T-cell (primary cell): ENCODE results near the gene TEX51. TPM values are rescaled to one million over a fixed set of nuclear protein-coding genes. Genes with fewer than 3 reads are reported as not detected.

ENCODE experiments used
- ATAC-seq, 4 experiments: fragments of 200-7000 bp in 3 of 4; fragments of 150-1000 bp in 1 of 4; cut with Tn5 transposase; replicated peaks in 1 of 4; 1 replicate in 3 of 4; 2 replicates in 1 of 4; pipeline ENCODE4 v1.10.0; 2021; ENCODE audit warnings: moderate library complexity in 3 of 4, mild to moderate bottlenecking in 2 of 4, moderate number of reproducible peaks in 1 of 4
- CTCF ChIA-PET, 2 donors: fragments of 300-600 bp; sonication (Branson Sonifier 250); formaldehyde crosslinking; loops; one replicate each; lab custom pipeline; 2022; ENCODE audit warnings: antibody characterized with exemption in 2 of 2; lab: Charles Lee
- POLR2A ChIA-PET, 2 donors: fragments of 300-600 bp; sonication (Branson Sonifier 250); formaldehyde crosslinking; loops; one replicate each; lab custom pipeline; 2022; ENCODE audit warnings: antibody characterized with exemption in 2 of 2; lab: Charles Lee
- DNase-seq, 35 experiments: peaks; one replicate each; pipeline versions ENCODE4 v3.0.0 to v3.0.0-alpha.2; 2013 to 2023
- H3K27ac ChIP-seq: one replicate; pipeline ENCODE4 v1.5.1; 2013; ENCODE audit warnings: low read length
- H3K27me3 ChIP-seq, 2 experiments: replicated peaks in 1 of 2; 1 replicate in 1 of 2; 2 replicates in 1 of 2; pipeline versions ENCODE4 v1.6.1 to v1.7.0; 2013; ENCODE audit warnings: low read length in 1 of 2, mixed read lengths in 1 of 2; ENCODE audit not compliant: control insufficient read depth in 2 of 2, insufficient read depth in 2 of 2; ENCODE audit errors: extremely low read depth in 1 of 2
- H3K36me3 ChIP-seq, 2 donors: 1 replicate in 1 of 2; 2 replicates in 1 of 2; pipeline versions ENCODE4 v1.6.1 to v1.7.0; 2013; ENCODE audit warnings: low read length in 1 of 2; ENCODE audit not compliant: control insufficient read depth in 2 of 2, insufficient read depth in 1 of 2; ENCODE audit errors: extremely low read depth in 1 of 2
- H3K4me1 ChIP-seq, 2 experiments: 1 replicate in 1 of 2; 2 replicates in 1 of 2; pipeline versions ENCODE4 v1.6.1 to v1.7.0; 2013; ENCODE audit warnings: low read length in 2 of 2, mixed read lengths in 1 of 2; ENCODE audit not compliant: insufficient read depth in 2 of 2, control insufficient read depth in 1 of 2; ENCODE audit errors: extremely low read depth in 1 of 2
- H3K4me3 ChIP-seq, 2 donors: 1 replicate in 1 of 2; 2 replicates in 1 of 2; pipeline versions ENCODE4 v1.5.1 to v1.7.0; 2013; ENCODE audit warnings: mild to moderate bottlenecking in 2 of 2, low read length in 1 of 2, moderate library complexity in 1 of 2; ENCODE audit not compliant: control insufficient read depth in 1 of 2; ENCODE audit errors: extremely low read depth in 1 of 2
- H3K9me3 ChIP-seq: 2 replicates; pipeline ENCODE4 v1.7.0; 2013
- H3K27ac Mint-ChIP-seq, 2 donors: one replicate each; pipeline ENCODE4 v1.8.0; 2020 to 2021; ENCODE audit warnings: mild to moderate bottlenecking in 2 of 2, mixed read lengths in 2 of 2
- H3K27me3 Mint-ChIP-seq, 2 donors: one replicate each; pipeline ENCODE4 v1.8.0; 2021 to 2022; ENCODE audit warnings: mixed read lengths in 2 of 2
- H3K36me3 Mint-ChIP-seq: one replicate; pipeline ENCODE4 v1.8.0; 2021; ENCODE audit warnings: mixed read lengths
- H3K4me1 Mint-ChIP-seq, 3 donors: one replicate each; pipeline ENCODE4 v1.8.0; 2020 to 2022; ENCODE audit warnings: mixed read lengths in 3 of 3, mild to moderate bottlenecking in 1 of 3
- H3K4me3 Mint-ChIP-seq, 3 donors: one replicate each; pipeline ENCODE4 v1.8.0; 2020 to 2022; ENCODE audit warnings: mild to moderate bottlenecking in 3 of 3, mixed read lengths in 3 of 3, moderate library complexity in 3 of 3
- H3K9me3 Mint-ChIP-seq, 3 donors: one replicate each; pipeline ENCODE4 v1.8.0; 2020 to 2022; ENCODE audit warnings: mixed read lengths in 3 of 3
- WGBS: methylation state at CpG from one replicate; pipeline ENCODE4 v1.1.5; 2013; ENCODE audit warnings: missing lambda C conversion rate; ENCODE audit not compliant: insufficient coverage; 5-methylcytosine and 5-hydroxymethylcytosine counted together
- total RNA-seq, 35 experiments: library from RNA in 6 of 35; stranded (reverse) in 6 of 35; fragments of 120-200 nt in 1 of 35; gene quantifications; one replicate each; pipeline versions ENCODE4 v1.2.1 to v1.2.4 and lab custom pipeline; 2013 to 2026

The TEX51 gene
- total RNA-seq, 5 donors from 2014 or later (not counting 1 experiment from before 2014, with no cell fraction given): not detected

GRCh38 chr2:126852361-126852760 is 46.3 kb upstream of the TEX51 start:
- POLR2A ChIA-PET: no interaction called here
- Histone ChIP-seq H3K27ac (no peak overlapping the region), H3K4me1 (no peaks in the 10 kb centered on the region), H3K27me3 (peaks cover 0 to 25% of the 10 kb centered on the region in 2 experiments), H3K4me3 (no peak overlapping the region), H3K9me3 (no peaks in the 10 kb centered on the region), H3K36me3 (no peaks in the 10 kb centered on the region)
- Mint-ChIP-seq H3K36me3 (no peaks in the 10 kb centered on the region), H3K4me1 (no peaks in the 10 kb centered on the region), H3K4me3 (no peak overlapping the region), H3K27me3 (peaks cover 2 to 9% of the 10 kb centered on the region in 2 donors), H3K9me3 (no peaks in the 10 kb centered on the region), H3K27ac (no peak overlapping the region)
- DNase-seq (no peak), ATAC-seq (no peak)
- WGBS: 17% methylated on average over 1 of the region's 1 CpG
- CTCF ChIA-PET: no interaction called here

DNA sequence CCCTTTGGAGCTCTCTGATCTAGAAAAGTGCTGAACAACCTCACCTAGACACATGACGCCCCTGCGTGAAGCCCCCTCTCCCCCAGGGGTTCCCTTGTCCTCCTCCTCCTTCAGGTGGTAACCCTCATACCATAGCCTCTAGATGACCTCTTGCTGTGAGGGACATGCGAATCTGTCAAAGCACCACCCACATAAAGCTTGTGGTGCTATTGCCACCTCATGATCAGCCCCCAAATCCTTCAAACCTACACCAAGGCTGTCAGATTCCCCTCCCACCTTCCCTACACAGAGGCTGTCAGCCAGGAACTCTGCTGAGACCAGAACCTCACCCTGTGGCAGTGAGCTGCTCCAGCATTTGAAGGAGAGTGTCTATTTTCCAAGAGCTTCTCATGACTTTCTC is 43.1 kb upstream of the TEX51 start:
- no peaks in the 10 kb centered on the region for H3K9me3 ChIP-seq
- H3K27me3 ChIP-seq: peaks cover 2 to 33% of the 10 kb centered on the region in 2 experiments
- no peaks in the 10 kb centered on the region for H3K4me1 ChIP-seq
- Mint-ChIP-seq H3K4me1 (no peaks in the 10 kb centered on the region), H3K9me3 (no peaks in the 10 kb centered on the region), H3K27ac (no peak overlapping the region), H3K27me3 (peaks cover 13 to 17% of the 10 kb centered on the region in 2 donors), H3K36me3 (no peaks in the 10 kb centered on the region), H3K4me3 (no peak overlapping the region)
- POLR2A ChIA-PET: no interaction called here
- CTCF ChIA-PET: no interaction called here
- DNase-seq: no peak
- H3K4me3 ChIP-seq: no peak overlapping the region
- H3K27ac ChIP-seq: no peak overlapping the region
- ATAC-seq: no peak
- no peaks in the 10 kb centered on the region for H3K36me3 ChIP-seq
- 40% methylated on average over 3 of the region's 3 CpGs for WGBS

DNA sequence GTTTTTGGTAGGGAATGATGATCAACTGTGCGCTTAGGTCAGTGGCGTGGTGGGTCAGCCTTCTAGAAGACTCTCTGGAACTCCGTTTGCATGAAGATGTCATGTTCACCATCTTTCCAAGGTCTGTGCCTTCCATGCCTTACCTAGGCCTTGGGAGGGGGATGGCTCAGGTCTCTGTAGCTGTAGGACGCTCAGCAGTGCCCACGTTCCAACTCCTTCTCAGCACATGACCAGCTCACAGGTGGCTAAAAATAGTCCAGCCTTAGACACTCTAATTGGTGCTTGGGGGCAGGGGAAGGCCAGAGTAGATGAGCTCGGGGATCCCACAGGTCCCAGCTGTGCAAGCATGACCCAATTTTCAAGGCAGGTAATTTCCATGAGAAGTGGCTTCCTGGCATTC is 42.3 kb upstream of the TEX51 start:
- no peak for DNase-seq
- H3K4me1 ChIP-seq: no peaks in the 10 kb centered on the region
- POLR2A ChIA-PET: no interaction called here
- WGBS: no CpG with 5 or more reads among the region's 6 CpGs
- no peaks in the 10 kb centered on the region for H3K9me3 Mint-ChIP-seq
- no peaks in the 10 kb centered on the region for H3K36me3 ChIP-seq
- no peaks in the 10 kb centered on the region for H3K4me1 Mint-ChIP-seq
- H3K36me3 Mint-ChIP-seq: no peaks in the 10 kb centered on the region
- no peak for ATAC-seq
- peaks cover 13 to 15% of the 10 kb centered on the region in 2 donors for H3K27me3 Mint-ChIP-seq
- H3K27me3 ChIP-seq: peaks cover 2 to 29% of the 10 kb centered on the region in 2 experiments
- no peak overlapping the region for H3K4me3 ChIP-seq
- no peak overlapping the region for H3K4me3 Mint-ChIP-seq
- no peaks in the 10 kb centered on the region for H3K9me3 ChIP-seq
- CTCF ChIA-PET: no interaction called here
- no peak overlapping the region for H3K27ac ChIP-seq
- no peak overlapping the region for H3K27ac Mint-ChIP-seq

DNA sequence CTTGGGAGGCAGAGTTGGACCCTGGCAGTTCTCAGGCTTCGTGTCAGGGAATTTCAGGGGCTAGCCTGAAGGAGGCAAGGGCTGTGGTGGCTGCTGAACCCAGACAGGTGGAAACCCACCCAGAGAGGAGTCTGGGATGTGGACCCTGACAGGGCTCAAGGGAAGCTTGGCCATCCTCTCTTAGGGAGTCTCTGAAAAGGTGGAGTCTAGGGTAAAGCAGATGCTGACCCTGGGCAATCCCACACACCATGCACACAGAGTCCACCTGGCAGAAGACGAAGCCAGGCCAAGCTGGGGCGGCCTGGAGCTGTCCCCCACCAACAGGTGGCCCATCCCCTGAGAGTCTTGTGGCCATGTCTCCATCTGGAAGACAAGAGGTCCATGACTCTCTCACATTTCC is 41.2 kb upstream of the TEX51 start:
- H3K4me1 ChIP-seq: no peaks in the 10 kb centered on the region
- Mint-ChIP-seq H3K27me3 (peaks cover 13 to 15% of the 10 kb centered on the region in 2 donors), H3K4me1 (no peaks in the 10 kb centered on the region), H3K27ac (no peak overlapping the region), H3K4me3 (no peak overlapping the region), H3K36me3 (no peaks in the 10 kb centered on the region), H3K9me3 (no peaks in the 10 kb centered on the region)
- ATAC-seq (no peak), DNase-seq (no peak)
- H3K36me3 ChIP-seq: no peaks in the 10 kb centered on the region
- H3K9me3 ChIP-seq: no peaks in the 10 kb centered on the region
- CTCF ChIA-PET: no interaction called here
- WGBS: 62% methylated on average over 3 of the region's 3 CpGs
- H3K27ac ChIP-seq: no peak overlapping the region
- POLR2A ChIA-PET: no interaction called here
- no peak overlapping the region for H3K4me3 ChIP-seq
- H3K27me3 ChIP-seq: peaks cover 2 to 22% of the 10 kb centered on the region in 2 experiments

GRCh38 chr2:126858013-126858412 is 40.7 kb upstream of the TEX51 start:
- no peak for DNase-seq
- H3K9me3 Mint-ChIP-seq: no peaks in the 10 kb centered on the region
- H3K27ac Mint-ChIP-seq: no peak overlapping the region
- POLR2A ChIA-PET: no interaction called here
- H3K27me3 ChIP-seq: peaks cover 2 to 25% of the 10 kb centered on the region in 2 experiments
- no peaks in the 10 kb centered on the region for H3K9me3 ChIP-seq
- H3K27ac ChIP-seq: no peak overlapping the region
- no peak overlapping the region for H3K4me3 Mint-ChIP-seq
- ATAC-seq: no peak
- CTCF ChIA-PET: no interaction called here
- no peaks in the 10 kb centered on the region for H3K4me1 ChIP-seq
- H3K27me3 Mint-ChIP-seq: peaks cover 15 to 18% of the 10 kb centered on the region in 2 donors
- no peak overlapping the region for H3K4me3 ChIP-seq
- H3K36me3 ChIP-seq: no peaks in the 10 kb centered on the region
- no peaks in the 10 kb centered on the region for H3K4me1 Mint-ChIP-seq
- no peaks in the 10 kb centered on the region for H3K36me3 Mint-ChIP-seq
- WGBS: 70% methylated on average over 3 of the region's 4 CpGs

- no peak overlapping the region for H3K27ac Mint-ChIP-seq
- no peaks in the 10 kb centered on the region for H3K9me3 Mint-ChIP-seq
- WGBS: 55% methylated on average over 2 of the region's 3 CpGs
- H3K27ac ChIP-seq: no peak overlapping the region
- H3K27me3 Mint-ChIP-seq: peaks cover 18% of the 10 kb centered on the region in 2 donors
- no peak for DNase-seq
- no peaks in the 10 kb centered on the region for H3K36me3 Mint-ChIP-seq
- no peak for ATAC-seq
- peak overlapping the region in 1 of 3 donors; percentile 25 for H3K4me3 Mint-ChIP-seq
- CTCF ChIA-PET: no interaction called here
- H3K4me3 ChIP-seq: no peak overlapping the region
- no peaks in the 10 kb centered on the region for H3K4me1 ChIP-seq
- no peaks in the 10 kb centered on the region for H3K4me1 Mint-ChIP-seq
- peaks cover 2 to 25% of the 10 kb centered on the region in 2 experiments for H3K27me3 ChIP-seq
- H3K36me3 ChIP-seq: no peaks in the 10 kb centered on the region
- no peaks in the 10 kb centered on the region for H3K9me3 ChIP-seq
- POLR2A ChIA-PET: no interaction called here
These were observed 40.3 kb upstream of the TEX51 start for GRCh38 chr2:126858436-126858835.

DNA sequence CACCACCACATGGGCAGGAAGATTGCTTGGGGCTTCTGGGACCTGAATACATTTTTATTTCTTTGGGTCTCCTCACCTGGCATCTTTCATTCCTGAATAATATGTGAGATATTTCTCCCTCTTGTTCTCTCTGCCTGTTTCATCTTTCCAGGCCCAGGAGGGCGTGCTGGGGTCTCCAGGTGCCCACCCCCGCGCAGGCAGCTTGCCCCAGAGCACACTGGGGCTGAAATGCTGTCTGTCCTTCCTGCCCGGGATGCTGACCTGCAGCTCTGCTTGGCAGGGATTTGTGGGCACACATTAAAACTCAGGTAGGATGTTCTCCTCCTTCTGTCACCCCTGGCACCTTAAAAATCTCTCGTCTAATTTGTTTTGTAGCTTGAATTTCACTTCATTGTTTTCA is 39.7 kb upstream of the TEX51 start:
- CTCF ChIA-PET: no interaction called here
- H3K4me3 Mint-ChIP-seq: no peak overlapping the region
- WGBS: 43% methylated on average over 5 of the region's 5 CpGs

More for the DNA sequence above, 39.7 kb upstream of the TEX51 start:
- no peak overlapping the region for H3K4me3 ChIP-seq
- no peaks in the 10 kb centered on the region for H3K4me1 Mint-ChIP-seq
- H3K4me1 ChIP-seq: no peaks in the 10 kb centered on the region
- H3K9me3 Mint-ChIP-seq: no peaks in the 10 kb centered on the region
- no peak for ATAC-seq
- no peaks in the 10 kb centered on the region for H3K9me3 ChIP-seq
- POLR2A ChIA-PET: no interaction called here
- no peaks in the 10 kb centered on the region for H3K36me3 ChIP-seq
- no peak for DNase-seq
- H3K27me3 Mint-ChIP-seq: peaks cover 18 to 23% of the 10 kb centered on the region in 2 donors
- no peak overlapping the region for H3K27ac Mint-ChIP-seq
- H3K27ac ChIP-seq: no peak overlapping the region
- H3K36me3 Mint-ChIP-seq: no peaks in the 10 kb centered on the region
- peaks cover 2 to 25% of the 10 kb centered on the region in 2 experiments for H3K27me3 ChIP-seq
